Stimulated activated CD8-positive, alpha-beta memory T cell treated with anti-CD3 and anti-CD28 coated beads, Interleukin-7, amount 100 ng/mL, for 1 hour (primary cell): Measurements from ENCODE around the gene PAQR6.

Source experiments
- DNase-seq, 2 donors: peaks; one replicate each; pipeline ENCODE4 v3.0.0-alpha.2; 2020; ENCODE audit warnings: low read depth in 2 of 2

PAQR6 gene

DNA sequence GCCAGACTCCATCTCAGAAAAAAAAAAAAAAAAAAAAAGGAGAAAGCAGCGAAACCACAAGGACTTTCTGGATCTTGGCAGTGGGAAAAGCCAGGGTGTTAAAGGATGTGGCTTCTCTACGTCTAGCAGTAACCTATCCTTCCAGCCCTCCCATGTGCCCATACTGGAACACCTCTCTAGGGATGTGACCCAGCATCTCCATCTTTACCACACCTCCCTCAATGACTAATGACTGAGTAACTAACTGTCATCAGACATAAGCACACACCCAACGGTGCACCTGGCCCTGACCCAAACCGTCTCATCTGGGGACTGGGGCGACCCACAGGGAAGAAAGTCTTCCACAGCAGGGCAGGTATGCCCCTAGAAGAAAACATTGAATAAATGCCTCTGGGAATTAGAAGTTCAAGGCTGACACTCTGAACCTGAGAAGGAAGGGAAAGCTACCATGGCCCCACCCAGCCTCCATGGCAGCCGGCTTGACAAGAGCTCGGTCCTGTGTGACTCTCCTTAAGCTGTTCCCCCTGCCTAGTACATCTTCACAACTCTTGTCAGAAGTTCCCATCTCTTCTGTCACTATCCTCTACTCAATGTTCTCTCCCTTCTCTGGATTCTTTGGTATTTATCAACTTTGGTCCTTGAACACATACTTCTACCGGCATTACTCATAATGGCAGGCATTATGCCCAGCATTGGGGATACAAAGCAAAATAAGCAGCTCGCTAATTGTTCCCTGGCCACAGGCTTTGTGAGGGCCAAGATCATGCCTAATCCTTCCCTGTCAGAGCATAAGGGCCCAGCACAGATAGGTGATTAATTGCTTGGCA lies 14.8 kb upstream of the PAQR6 start:
- no peak for DNase-seq

DNA sequence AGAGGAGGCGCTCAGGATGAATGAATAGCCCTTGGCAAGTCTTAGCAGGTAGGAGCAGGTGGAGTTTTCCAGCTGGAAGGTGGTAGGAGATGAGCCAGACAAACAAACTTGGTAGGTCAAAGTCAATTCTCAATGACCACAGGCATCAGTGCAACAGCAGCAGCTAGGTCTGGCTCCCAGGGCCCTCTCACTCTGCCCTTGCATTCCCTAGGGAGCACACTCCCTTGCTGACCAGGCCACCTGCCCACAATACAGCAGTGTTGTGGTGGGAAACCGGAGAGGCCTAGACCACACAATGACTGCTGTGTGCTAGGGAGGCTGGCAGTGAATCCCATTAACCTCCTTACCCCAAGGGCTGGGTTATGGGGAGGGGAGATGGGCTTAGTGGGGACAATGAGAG lies 13.0 kb upstream of the PAQR6 start:
- no peak for DNase-seq

DNA sequence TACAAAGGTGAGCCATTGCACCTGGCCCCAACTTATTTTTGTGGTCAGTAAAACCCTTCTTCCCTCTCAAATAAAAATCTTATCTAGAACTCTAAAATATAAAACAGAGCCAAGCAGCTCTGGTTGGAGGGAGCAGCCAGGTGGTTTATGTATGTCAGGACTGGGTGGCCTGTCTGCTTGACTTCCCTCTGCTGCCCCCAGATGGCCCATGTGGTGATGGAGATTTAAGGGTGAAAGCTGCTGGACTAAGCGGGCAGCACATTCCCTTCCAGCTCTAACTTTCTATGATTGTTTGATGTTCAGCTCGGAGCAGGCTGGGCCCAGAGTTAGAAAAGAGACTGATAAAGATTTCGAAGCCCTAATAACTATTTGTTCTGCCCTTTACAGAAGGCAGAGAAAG lies 11.9 kb upstream of the PAQR6 start:
- no peak for DNase-seq

- no peak for DNase-seq
Observed at GRCh38 chr1:156258859-156259258, 11.0 kb upstream of the PAQR6 start.

DNA sequence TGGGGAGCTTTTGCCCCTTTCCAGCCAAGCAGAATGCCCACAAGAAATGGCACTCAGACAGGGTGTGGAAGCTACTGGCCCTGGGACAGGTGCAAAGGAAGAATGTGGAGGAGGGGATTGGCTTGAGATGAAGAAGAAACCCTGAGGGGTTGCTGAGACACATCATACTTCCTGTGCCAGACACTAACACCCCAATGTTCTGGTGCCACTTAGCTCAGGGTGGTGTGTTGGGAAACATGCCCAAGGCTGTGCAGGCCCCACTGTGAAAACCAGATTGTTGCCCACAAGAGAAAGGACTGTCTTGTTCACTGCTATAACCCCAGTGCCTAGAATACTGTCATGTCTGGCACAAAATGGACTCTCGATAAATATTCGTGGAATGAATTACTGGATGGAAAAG lies 9.9 kb upstream of the PAQR6 start:
- no peak for DNase-seq

GRCh38 chr1:156253634-156254033 lies 5.8 kb upstream of the PAQR6 start:
- DNase-seq, result no peak

DNA sequence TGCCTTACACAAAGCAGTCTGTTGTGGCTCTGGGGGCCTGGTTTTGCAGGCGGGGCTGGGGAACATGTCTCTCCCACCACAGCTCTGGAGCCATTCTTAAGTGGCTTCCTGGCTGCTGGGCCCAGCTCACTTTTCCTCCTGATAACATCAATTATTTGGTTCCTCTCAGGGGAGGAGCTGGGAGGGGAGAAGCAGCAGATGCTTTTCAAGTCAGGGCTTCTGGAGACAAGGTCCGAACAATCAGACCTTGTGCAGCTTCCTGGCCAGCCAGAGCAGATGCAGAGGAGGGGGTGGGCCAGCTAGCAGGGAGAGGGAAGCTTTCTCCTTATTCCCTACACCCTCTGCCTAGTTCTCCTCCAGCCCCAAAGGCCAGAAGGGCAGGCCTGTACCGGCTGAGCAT lies 3.7 kb upstream of the PAQR6 start:
- DNase-seq, result no peak

- no peak for DNase-seq
Observed at GRCh38 chr1:156249593-156249992, 1.7 kb upstream of the PAQR6 start.

- DNase-seq, result no peak
Observed at GRCh38 chr1:156248323-156248683, 447 bp upstream of the PAQR6 start.

DNA sequence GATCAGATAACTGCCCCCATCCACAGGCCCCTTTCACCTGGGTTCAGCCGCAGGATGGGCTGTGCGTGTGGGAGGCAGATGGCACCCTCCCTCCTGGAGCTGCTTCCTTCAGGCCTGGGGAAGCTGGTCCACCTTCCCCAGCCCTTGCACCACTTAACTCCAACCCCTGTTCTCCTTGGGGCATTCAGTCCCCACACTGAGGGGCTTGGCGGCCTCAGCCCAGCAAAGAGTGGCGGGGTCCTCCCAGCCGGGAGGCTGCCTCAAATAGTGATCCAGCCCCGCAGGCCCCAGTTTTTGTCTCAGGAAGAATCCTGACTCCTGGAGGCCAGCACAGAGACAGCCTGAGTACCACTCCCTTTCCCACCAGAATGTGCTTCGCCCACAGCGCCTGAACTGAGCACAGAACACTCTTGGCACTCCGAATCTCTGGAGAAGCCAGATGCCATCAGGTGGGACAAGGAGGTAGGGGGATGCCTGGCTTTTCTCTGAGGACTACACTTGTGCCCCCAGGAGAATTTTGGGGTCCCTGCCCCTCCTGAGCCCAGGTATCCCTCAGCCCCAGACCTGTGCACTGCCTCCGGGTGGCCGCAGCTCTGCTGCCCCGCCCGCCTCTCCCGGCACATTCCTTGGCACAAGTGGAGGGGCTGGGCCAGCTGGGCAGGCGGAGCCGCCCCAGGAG lies 936 bp downstream of the PAQR6 start:
- DNase-seq, result no peak

- no peak for DNase-seq
Observed at GRCh38 chr1:156246241-156246780, 1.5 kb downstream of the PAQR6 start.

- peak in 1 of 2 donors; percentile 14 for DNase-seq
Observed at GRCh38 chr1:156245451-156246232, 2.2 kb downstream of the PAQR6 start.

GRCh38 chr1:156244712-156245111 lies 3.1 kb downstream of the PAQR6 start:
- no peak for DNase-seq

DNA sequence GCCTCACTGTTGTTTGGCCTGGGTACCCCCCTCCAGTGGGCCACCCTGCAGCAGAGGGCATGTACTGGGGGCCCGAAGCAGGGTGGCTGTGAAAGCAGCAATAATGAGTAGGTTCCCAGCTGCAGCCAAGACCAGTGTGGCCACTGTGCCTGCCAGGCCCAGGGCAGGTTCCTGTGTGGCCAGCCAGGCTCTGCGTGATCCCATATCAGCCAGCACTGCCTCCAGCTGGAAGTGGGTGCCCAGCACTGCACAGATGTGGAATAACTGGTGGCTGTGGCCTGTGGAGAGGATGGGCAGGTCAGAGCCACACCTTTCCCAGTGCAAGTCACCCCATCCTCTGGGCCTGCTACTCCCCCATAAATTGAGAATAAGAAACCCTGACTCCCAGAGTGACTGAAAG lies 3.7 kb downstream of the PAQR6 start:
- no peak for DNase-seq

- no peak for DNase-seq
Observed at GRCh38 chr1:156242738-156243137, 5.1 kb downstream of the PAQR6 start.

- DNase-seq, result no peak
Observed at GRCh38 chr1:156241926-156242325, 5.9 kb downstream of the PAQR6 start, which contains the start of gene BGLAP. Gene BGLAP (plus strand): TSS chr1:156242184. CDS start chr1:156242232, 48 bp downstream.

DNA sequence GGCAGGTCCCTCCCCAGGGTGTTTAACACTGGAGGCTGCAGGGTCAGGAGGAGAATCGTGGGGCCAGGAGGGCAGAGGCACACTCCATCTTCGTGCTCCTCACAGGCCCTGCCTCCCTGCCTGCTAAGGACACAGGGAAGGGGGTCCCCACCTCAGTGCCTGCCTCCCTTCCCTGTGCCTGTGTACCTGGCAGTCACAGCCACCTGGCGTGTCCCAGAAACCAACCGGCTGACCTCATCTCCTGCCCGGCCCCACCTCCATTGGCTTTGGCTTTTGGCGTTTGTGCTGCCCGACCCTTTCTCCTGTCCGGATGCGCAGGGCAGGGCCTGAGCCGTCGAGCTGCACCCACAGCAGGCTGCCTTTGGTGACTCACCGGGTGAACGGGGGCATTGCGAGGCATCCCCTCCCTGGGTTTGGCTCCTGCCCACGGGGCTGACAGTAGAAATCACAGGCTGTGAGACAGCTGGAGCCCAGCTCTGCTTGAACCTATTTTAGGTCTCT lies 6.5 kb downstream of the PAQR6 start:
- DNase-seq, result no peak

DNA sequence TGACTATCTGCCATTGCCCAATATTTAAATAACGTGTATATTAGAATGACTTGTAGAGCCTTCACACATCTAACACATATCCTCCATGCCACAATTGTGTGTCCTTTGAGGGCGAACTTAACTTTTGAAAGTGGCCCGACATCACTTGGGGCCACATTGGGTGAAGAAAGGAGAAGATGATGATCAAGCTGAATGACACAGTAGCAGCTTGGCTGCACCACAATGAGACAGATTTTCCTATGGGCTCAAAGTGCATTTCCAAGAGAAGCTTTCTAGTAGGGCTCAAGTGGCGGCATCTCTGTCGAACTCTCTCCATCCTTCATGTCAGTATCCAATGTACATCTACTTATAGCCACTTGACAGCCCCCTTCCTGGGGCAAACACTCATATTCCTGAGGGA lies 9.6 kb downstream of the PAQR6 start:
- no peak for DNase-seq

- no peak for DNase-seq
Observed at GRCh38 chr1:156236164-156236563, 11.7 kb downstream of the PAQR6 start.

- no peak for DNase-seq
Observed at GRCh38 chr1:156233426-156234127, 14.3 kb downstream of the PAQR6 start.

GRCh38 chr1:156232201-156232894 lies 15.5 kb downstream of the PAQR6 start:
- no peak for DNase-seq
